Type B pancreatic cell (in vitro differentiated cells): ENCODE measurements around the gene UBTD2. TPM values are rescaled to one million over a fixed set of nuclear protein-coding genes. Genes with fewer than 3 reads are reported as not detected.
A peak's percentile ranks its signal among the peaks of the same experiment; 100 is the strongest.

ENCODE experiments used
- DNase-seq: peaks from one replicate; pipeline ENCODE4 v3.0.0; 2021; ENCODE audit warnings: mixed read lengths; ENCODE audit not compliant: unreplicated experiment; ENCODE audit errors: extremely low spot score
- H3K27ac Mint-ChIP-seq: 2 replicates; pipeline ENCODE4 v1.8.0; 2021; ENCODE audit warnings: mild to moderate bottlenecking, mixed read lengths
- H3K27me3 Mint-ChIP-seq: 2 replicates; pipeline ENCODE4 v1.8.0; 2021; ENCODE audit warnings: mixed read lengths
- H3K36me3 Mint-ChIP-seq: 2 replicates; pipeline ENCODE4 v1.8.0; 2021; ENCODE audit warnings: mixed read lengths
- H3K4me1 Mint-ChIP-seq: one replicate; pipeline ENCODE4 v1.8.0; 2021; ENCODE audit warnings: mixed read lengths; ENCODE audit not compliant: unreplicated experiment
- H3K4me3 Mint-ChIP-seq: 2 replicates; pipeline ENCODE4 v1.8.0; 2021; ENCODE audit warnings: mild to moderate bottlenecking, mixed read lengths
- H3K9me3 Mint-ChIP-seq: 2 replicates; pipeline ENCODE4 v1.8.0; 2021; ENCODE audit warnings: mixed read lengths
- total RNA-seq: library from RNA; stranded (reverse); gene quantifications from 2 replicates; pipeline ENCODE4 v1.2.1, GENCODE V29; 2021; ENCODE audit warnings: low replicate concordance
- TF ChIP-seq, protein P1 (sequence below): fragments of 200-600 bp; sonication (generic); conservative IDR thresholded peaks from 2 replicates; pipeline ENCODE4 v1.5.0; 2021; ENCODE audit warnings: antibody characterized with exemption, mild to moderate bottlenecking

Gene UBTD2
- total RNA-seq, 1 donor from 2014 or later, result 47.2 TPM

- H3K4me1 Mint-ChIP-seq, result peaks cover 12% of the 10 kb centered on the region
- H3K27me3 Mint-ChIP-seq, result no peaks in the 10 kb centered on the region
- no peak overlapping the region for H3K4me3 Mint-ChIP-seq
- no peak for DNase-seq
- no peaks in the 10 kb centered on the region for H3K9me3 Mint-ChIP-seq
- H3K36me3 Mint-ChIP-seq, result no peaks in the 10 kb centered on the region
- no peak overlapping the region for H3K27ac Mint-ChIP-seq
- TF ChIP-seq, protein P1, sequence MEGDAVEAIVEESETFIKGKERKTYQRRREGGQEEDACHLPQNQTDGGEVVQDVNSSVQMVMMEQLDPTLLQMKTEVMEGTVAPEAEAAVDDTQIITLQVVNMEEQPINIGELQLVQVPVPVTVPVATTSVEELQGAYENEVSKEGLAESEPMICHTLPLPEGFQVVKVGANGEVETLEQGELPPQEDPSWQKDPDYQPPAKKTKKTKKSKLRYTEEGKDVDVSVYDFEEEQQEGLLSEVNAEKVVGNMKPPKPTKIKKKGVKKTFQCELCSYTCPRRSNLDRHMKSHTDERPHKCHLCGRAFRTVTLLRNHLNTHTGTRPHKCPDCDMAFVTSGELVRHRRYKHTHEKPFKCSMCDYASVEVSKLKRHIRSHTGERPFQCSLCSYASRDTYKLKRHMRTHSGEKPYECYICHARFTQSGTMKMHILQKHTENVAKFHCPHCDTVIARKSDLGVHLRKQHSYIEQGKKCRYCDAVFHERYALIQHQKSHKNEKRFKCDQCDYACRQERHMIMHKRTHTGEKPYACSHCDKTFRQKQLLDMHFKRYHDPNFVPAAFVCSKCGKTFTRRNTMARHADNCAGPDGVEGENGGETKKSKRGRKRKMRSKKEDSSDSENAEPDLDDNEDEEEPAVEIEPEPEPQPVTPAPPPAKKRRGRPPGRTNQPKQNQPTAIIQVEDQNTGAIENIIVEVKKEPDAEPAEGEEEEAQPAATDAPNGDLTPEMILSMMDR, result no peak
Measured at GRCh38 chr5:172163346-172163745, 120.2 kb downstream of the UBTD2 start.

DNA sequence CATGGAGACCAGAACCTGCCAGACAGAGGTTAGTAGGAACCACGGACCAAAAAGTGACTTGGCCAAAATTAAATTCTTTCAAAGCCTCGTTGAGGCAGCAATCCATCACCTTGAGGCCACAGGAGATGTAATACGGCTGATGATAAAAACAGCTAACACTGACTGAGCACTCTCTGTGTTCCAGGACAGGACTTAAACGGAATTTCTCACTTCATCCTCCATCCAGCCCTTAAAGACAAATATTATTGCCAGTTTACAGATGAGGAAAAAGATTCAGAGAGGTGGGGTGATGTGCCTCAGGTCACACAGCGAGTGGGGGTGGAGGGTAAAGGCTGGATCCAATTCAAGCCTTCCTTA is 120.6 kb downstream of the UBTD2 start:
- H3K27ac Mint-ChIP-seq, result no peak overlapping the region
- H3K27me3 Mint-ChIP-seq, result no peaks in the 10 kb centered on the region
- no peak for DNase-seq
- no peaks in the 10 kb centered on the region for H3K9me3 Mint-ChIP-seq
- no peak overlapping the region for H3K4me3 Mint-ChIP-seq
- TF ChIP-seq, protein P1, result no peak
- H3K4me1 Mint-ChIP-seq, result peaks cover 8% of the 10 kb centered on the region
- H3K36me3 Mint-ChIP-seq, result no peaks in the 10 kb centered on the region

GRCh38 chr5:172162323-172162986 is 121.1 kb downstream of the UBTD2 start:
- no peak for DNase-seq
- Mint-ChIP-seq H3K36me3 (no peaks in the 10 kb centered on the region), H3K4me3 (no peak overlapping the region), H3K9me3 (no peaks in the 10 kb centered on the region), H3K27me3 (no peaks in the 10 kb centered on the region), H3K27ac (no peak overlapping the region), H3K4me1 (peaks cover 5% of the 10 kb centered on the region)
- TF ChIP-seq, protein P1, result peak; percentile 55

- Mint-ChIP-seq H3K9me3 (no peaks in the 10 kb centered on the region), H3K4me3 (peak overlapping the region; percentile 29), H3K36me3 (peaks cover 4% of the 10 kb centered on the region), H3K4me1 (peaks cover 5% of the 10 kb centered on the region), H3K27ac (peak overlapping the region; percentile 83), H3K27me3 (no peaks in the 10 kb centered on the region)
- TF ChIP-seq, protein P1, result no peak
- no peak for DNase-seq
Measured at GRCh38 chr5:172160506-172160905, 123.1 kb downstream of the UBTD2 start.

Other genes starting within 250 kb of the UBTD2 start
- gene STK10, start 95.5 kb downstream of the UBTD2 start, total RNA-seq, result 15.2 and 25.0 TPM in 2 replicates
- gene EFCAB9, start 89.6 kb downstream of the UBTD2 start, total RNA-seq, result not detected in 2 replicates
- gene SH3PXD2B, start 170.8 kb upstream of the UBTD2 start, total RNA-seq, result 38.4 and 52.3 TPM in 2 replicates